ENCODE data around the gene ESR2.
"Not testable (repeated sequence)": the region's sequence is repeated elsewhere in the genome, so short reads cannot be mapped to it uniquely, and the experiment has no call there.

The ESR2 gene

GRCh38 chr14:64119980-64120379 is 174.2 kb downstream of the ESR2 start:
- Histone ChIP-seq H3K9ac (ENCODE audit: low read length) (no peak overlapping the region), H3F3A (ENCODE audit: insufficient read depth) (no peaks in the 10 kb centered on the region), H3K9me2 (replicated peaks; ENCODE audit: insufficient read depth, low read length) (no peaks in the 10 kb centered on the region), H3K4me2 (ENCODE audit: low read depth, low read length, poor library complexity, severe bottlenecking) (no peak overlapping the region), H3K27me3 (ENCODE audit: low read length) (no peaks in the 10 kb centered on the region), H2AFZ (ENCODE audit: low read depth, low read length, severe bottlenecking) (no peak overlapping the region), H3K27ac (ENCODE audit: low read depth, low read length) (no peak overlapping the region), H3K79me2 (ENCODE audit: insufficient read depth, low read length) (no peaks in the 10 kb centered on the region), H3K9me3 (ENCODE audit: insufficient read depth, low read length) (no peaks in the 10 kb centered on the region), H3K36me3 (ENCODE audit: low read length) (peaks cover 55% of the 10 kb centered on the region), H3K4me3 (ENCODE audit: insufficient read depth, low read length, poor library complexity, severe bottlenecking) (no peak overlapping the region), H4K20me1 (ENCODE audit: low read depth, low read length) (no peaks in the 10 kb centered on the region)
- no peak for TF ChIP-seq EZH2phosphoT487 (conservative IDR thresholded peaks at IDR 0.05; ENCODE audit: low read length)
- TF ChIP-seq, protein P1, sequence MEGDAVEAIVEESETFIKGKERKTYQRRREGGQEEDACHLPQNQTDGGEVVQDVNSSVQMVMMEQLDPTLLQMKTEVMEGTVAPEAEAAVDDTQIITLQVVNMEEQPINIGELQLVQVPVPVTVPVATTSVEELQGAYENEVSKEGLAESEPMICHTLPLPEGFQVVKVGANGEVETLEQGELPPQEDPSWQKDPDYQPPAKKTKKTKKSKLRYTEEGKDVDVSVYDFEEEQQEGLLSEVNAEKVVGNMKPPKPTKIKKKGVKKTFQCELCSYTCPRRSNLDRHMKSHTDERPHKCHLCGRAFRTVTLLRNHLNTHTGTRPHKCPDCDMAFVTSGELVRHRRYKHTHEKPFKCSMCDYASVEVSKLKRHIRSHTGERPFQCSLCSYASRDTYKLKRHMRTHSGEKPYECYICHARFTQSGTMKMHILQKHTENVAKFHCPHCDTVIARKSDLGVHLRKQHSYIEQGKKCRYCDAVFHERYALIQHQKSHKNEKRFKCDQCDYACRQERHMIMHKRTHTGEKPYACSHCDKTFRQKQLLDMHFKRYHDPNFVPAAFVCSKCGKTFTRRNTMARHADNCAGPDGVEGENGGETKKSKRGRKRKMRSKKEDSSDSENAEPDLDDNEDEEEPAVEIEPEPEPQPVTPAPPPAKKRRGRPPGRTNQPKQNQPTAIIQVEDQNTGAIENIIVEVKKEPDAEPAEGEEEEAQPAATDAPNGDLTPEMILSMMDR (IDR thresholded peaks at IDR 0.05; ENCODE audit: insufficient read depth, low read length, poor library complexity, severe bottlenecking): no peak

DNA sequence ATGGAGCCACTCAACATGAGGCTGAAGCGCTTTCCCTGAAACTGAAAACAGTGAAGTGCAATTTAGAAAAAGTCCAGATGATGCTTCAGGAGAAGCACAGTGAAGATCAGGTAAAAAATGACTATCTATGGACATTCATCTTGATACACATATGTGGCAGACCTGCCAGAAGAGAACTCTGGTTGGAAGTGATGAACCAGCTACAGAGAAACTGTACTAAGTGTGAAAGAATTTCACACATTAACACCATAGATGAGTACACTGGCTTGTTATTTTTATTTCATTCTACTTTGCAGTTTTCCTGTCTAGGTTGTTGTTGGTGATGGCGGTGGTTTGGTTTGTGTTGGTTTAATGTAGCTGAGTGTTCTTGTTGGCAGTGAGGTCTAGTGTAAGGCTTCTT is 174.7 kb downstream of the ESR2 start:
- Histone ChIP-seq H3K9ac (ENCODE audit: low read length) (no peak overlapping the region), H3K9me2 (replicated peaks; ENCODE audit: insufficient read depth, low read length) (no peaks in the 10 kb centered on the region), H3K79me2 (ENCODE audit: insufficient read depth, low read length) (no peaks in the 10 kb centered on the region), H3K27me3 (ENCODE audit: low read length) (no peaks in the 10 kb centered on the region), H3K4me3 (ENCODE audit: insufficient read depth, low read length, poor library complexity, severe bottlenecking) (no peak overlapping the region), H3K36me3 (ENCODE audit: low read length) (peaks cover 54% of the 10 kb centered on the region), H3K9me3 (ENCODE audit: insufficient read depth, low read length) (no peaks in the 10 kb centered on the region), H3F3A (ENCODE audit: insufficient read depth) (no peaks in the 10 kb centered on the region), H3K4me2 (ENCODE audit: low read depth, low read length, poor library complexity, severe bottlenecking) (no peak overlapping the region), H3K27ac (ENCODE audit: low read depth, low read length) (no peak overlapping the region), H2AFZ (ENCODE audit: low read depth, low read length, severe bottlenecking) (no peak overlapping the region), H4K20me1 (ENCODE audit: low read depth, low read length) (no peaks in the 10 kb centered on the region)
- TF ChIP-seq, protein P1 (IDR thresholded peaks at IDR 0.05; ENCODE audit: insufficient read depth, low read length, poor library complexity, severe bottlenecking): no peak
- no peak for TF ChIP-seq EZH2phosphoT487 (conservative IDR thresholded peaks at IDR 0.05; ENCODE audit: low read length)

DNA sequence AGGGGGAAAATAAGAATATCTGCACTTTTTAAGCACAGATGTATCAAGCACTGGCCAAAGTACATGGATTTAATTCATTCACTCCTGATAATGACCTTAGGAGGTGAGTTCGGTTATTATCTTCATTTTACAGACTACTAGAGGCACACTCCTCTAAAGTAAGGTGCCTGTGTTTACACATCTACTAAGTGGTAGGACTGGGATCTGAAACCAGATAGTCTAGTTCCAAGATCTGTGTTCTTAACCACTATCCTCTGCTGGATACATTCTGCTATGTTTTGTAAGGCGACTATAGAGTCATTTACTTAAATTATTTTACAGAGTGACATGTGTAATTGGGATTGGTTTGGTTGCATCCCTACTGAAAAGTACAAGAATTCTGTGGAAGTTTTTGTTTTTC is 175.3 kb downstream of the ESR2 start:
- Histone ChIP-seq H3K79me2 (ENCODE audit: insufficient read depth, low read length) (no peaks in the 10 kb centered on the region), H3K4me2 (ENCODE audit: low read depth, low read length, poor library complexity, severe bottlenecking) (no peak overlapping the region), H3K4me3 (ENCODE audit: insufficient read depth, low read length, poor library complexity, severe bottlenecking) (no peak overlapping the region), H2AFZ (ENCODE audit: low read depth, low read length, severe bottlenecking) (no peak overlapping the region), H3K9me2 (replicated peaks; ENCODE audit: insufficient read depth, low read length) (no peaks in the 10 kb centered on the region), H3K36me3 (ENCODE audit: low read length) (peaks cover 56% of the 10 kb centered on the region), H3K9ac (ENCODE audit: low read length) (no peak overlapping the region), H3K27ac (ENCODE audit: low read depth, low read length) (no peak overlapping the region), H4K20me1 (ENCODE audit: low read depth, low read length) (no peaks in the 10 kb centered on the region), H3K9me3 (ENCODE audit: insufficient read depth, low read length) (no peaks in the 10 kb centered on the region), H3F3A (ENCODE audit: insufficient read depth) (no peaks in the 10 kb centered on the region), H3K27me3 (ENCODE audit: low read length) (no peaks in the 10 kb centered on the region)
- no peak for TF ChIP-seq EZH2phosphoT487 (conservative IDR thresholded peaks at IDR 0.05; ENCODE audit: low read length)
- TF ChIP-seq, protein P1 (IDR thresholded peaks at IDR 0.05; ENCODE audit: insufficient read depth, low read length, poor library complexity, severe bottlenecking): no peak

DNA sequence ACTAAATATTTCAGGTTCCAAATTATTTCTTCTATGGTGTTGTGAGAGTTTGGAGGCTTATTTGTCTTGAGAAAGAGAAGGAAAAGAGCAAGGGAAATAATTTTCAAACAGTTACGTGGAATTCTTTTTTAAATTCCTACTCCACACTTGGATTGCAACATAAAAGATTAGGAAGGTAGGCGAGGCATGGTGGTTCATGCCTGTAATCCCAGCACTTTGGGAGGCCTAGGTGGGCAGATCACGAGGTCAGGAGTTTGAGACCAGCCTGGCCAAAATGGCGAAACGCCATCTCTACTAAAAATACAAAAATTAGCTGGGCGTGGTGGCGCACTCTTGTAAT is 175.8 kb downstream of the ESR2 start:
- H3K9me3 ChIP-seq (ENCODE audit: insufficient read depth, low read length); H3K4me3 ChIP-seq (ENCODE audit: insufficient read depth, low read length, poor library complexity, severe bottlenecking); H3K27ac ChIP-seq (ENCODE audit: low read depth, low read length); H3K27me3 ChIP-seq (ENCODE audit: low read length); H3K9me2 ChIP-seq (replicated peaks; ENCODE audit: insufficient read depth, low read length); H3K4me2 ChIP-seq (ENCODE audit: low read depth, low read length, poor library complexity, severe bottlenecking); H4K20me1 ChIP-seq (ENCODE audit: low read depth, low read length); H2AFZ ChIP-seq (ENCODE audit: low read depth, low read length, severe bottlenecking); H3F3A ChIP-seq (ENCODE audit: insufficient read depth); H3K9ac ChIP-seq (ENCODE audit: low read length); H3K79me2 ChIP-seq (ENCODE audit: insufficient read depth, low read length): not testable (repeated sequence)
- H3K36me3 ChIP-seq (ENCODE audit: low read length): peaks cover 54% of the 10 kb centered on the region

All from SU-DHL-6 (cell line).